Cardiac septum (tissue), 1 donor: ENCODE results near the gene TAOK2. TPM values are rescaled to one million over a fixed set of nuclear protein-coding genes. Genes with fewer than 3 reads are reported as not detected.

Experiments used
- DNase-seq: peaks from one replicate; pipeline ENCODE4 v3.0.0-alpha.2; 2020; ENCODE audit warnings: low spot score
- intact Hi-C: fragments of 100-400 bp; cut with DNase I; formaldehyde crosslinking; loops from one replicate; pipeline ENCODE4 v1.14.0; 2022
- total RNA-seq: library from RNA; stranded (reverse); fragmentation: NEBNext Ultra II Directional; extraction: Animal tissue kit (Norgen Biotek cat#: 25700); gene quantifications from one replicate; pipeline ENCODE4 v1.2.1, GENCODE V29; 2021
- donor health status: DM: no; HTN: no; CAD: no.

The TAOK2 gene
- total RNA-seq, 1 donor from 2014 or later, result 38.9 TPM

DNA sequence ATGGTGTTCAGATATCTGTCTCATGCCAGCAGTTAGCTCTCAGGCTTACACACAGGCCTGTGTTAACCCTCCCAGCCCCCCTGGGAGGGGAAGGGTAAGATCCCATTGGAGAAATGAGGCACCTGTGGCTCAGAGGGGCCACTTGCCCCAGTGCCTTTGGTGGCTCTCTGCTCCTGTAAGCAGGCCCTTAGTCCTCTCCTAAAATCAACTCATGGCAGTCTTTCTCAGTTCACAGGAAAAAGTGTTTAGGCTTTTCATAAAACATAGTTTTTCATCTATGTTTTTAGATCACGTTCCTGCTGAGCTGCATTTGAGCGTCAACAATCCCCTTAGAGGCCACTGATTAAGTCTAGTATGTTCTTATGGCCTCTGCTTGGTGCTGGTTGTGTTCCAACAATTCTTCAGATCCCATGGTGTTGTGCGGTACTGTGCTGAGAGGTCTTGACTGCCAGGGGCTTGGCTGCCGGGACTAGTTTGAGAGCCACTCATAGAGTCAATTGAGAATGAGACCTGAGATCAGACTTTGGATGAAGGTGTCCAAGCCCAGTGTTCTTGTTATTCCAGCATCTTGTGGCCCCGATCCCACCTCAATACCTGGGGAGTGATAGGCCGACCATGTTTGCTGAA lies 10.6 kb downstream of the TAOK2 start:
- intact Hi-C loops, result no loop called here
- no peak for DNase-seq

DNA sequence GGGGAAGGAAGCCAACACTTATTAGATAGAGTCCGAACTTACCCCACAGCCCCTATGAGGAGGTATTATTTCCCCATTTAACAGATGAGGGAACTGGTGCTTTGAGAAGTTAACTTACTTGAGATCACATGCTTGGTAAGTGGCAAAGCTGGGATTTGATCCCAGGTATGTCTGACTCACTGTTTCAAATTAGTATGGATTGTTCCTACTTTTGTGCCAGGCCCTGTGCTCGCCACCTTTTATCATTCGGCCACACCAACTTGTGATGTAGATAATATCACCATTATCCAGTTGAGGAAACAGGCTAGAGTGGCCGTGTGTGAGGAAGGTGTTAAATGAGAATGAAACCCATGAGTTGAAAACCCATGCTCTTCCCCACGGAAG lies 11.1 kb downstream of the TAOK2 start:
- intact Hi-C loops, result no loop called here
- no peak for DNase-seq

GRCh38 chr16:29985271-29985811 lies 11.7 kb downstream of the TAOK2 start:
- DNase-seq, result no peak
- intact Hi-C loops, result no loop called here

GRCh38 chr16:29986231-29986630 lies 12.6 kb downstream of the TAOK2 start:
- DNase-seq, result no peak
- intact Hi-C loops, result no loop called here

GRCh38 chr16:29986931-29987330 lies 13.3 kb downstream of the TAOK2 start:
- no peak for DNase-seq

DNA sequence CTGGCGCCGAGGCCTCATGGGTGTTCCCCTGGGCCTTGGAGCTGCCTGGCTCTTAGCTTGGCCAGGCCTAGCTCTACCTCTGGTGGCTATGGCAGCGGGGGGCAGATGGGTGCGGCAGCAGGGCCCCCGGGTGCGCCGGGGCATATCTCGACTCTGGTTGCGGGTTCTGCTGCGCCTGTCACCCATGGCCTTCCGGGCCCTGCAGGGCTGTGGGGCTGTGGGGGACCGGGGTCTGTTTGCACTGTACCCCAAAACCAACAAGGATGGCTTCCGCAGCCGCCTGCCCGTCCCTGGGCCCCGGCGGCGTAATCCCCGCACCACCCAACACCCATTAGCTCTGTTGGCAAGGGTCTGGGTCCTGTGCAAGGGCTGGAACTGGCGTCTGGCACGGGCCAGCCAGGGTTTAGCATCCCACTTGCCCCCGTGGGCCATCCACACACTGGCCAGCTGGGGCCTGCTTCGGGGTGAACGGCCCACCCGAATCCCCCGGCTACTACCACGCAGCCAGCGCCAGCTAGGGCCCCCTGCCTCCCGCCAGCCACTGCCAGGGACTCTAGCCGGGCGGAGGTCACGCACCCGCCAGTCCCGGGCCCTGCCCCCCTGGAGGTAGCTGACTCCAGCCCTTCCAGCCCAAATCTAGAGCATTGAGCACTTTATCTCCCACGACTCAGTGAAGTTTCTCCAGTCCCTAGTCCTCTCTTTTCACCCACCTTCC lies 13.9 kb downstream of the TAOK2 start:
- no peak for DNase-seq
- intact Hi-C loops, result no loop called here

More at GRCh38 chr16:29986931-29987330, 13.3 kb downstream of the TAOK2 start:
- intact Hi-C loops, result no loop called here

GRCh38 chr16:29988346-29989075 lies 14.8 kb downstream of the TAOK2 start:
- DNase-seq, result no peak

DNA sequence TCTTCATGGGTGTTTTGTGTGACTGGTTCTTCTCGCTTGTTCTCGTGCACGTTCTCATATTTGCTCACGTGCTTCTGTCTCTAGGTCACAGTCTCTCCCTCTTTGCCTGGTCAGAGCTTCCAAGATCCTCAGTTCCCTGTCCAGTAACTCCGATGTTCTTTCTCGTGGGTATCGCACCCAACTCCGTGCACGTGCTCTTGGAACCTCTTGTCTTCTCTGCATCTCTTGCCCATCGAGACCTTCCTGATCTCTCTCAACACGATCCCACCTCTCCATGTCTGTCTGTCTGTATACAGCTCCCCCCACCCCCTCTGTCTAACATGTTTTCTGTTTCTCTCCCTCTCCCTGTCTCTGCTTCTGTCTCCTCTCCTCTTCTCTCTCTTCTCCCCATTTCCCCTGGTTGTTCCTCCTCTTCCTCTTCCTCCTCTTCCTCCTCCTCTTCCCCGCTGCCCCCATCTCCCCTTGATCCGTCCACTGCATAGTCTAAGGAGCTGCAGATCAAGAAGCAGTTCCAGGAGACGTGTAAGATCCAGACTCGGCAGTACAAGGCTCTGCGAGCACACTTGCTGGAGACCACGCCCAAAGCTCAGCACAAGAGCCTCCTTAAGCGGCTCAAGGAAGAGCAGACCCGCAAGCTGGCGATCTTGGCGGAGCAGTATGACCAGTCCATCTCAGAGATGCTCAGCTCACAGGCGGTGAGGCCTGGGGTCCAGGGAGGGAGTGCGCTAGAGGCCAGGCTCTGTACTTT lies 15.6 kb downstream of the TAOK2 start:
- intact Hi-C loops, result no loop called here
- no peak for DNase-seq

More at GRCh38 chr16:29988346-29989075, 14.8 kb downstream of the TAOK2 start:
- intact Hi-C loops, result no loop called here

DNA sequence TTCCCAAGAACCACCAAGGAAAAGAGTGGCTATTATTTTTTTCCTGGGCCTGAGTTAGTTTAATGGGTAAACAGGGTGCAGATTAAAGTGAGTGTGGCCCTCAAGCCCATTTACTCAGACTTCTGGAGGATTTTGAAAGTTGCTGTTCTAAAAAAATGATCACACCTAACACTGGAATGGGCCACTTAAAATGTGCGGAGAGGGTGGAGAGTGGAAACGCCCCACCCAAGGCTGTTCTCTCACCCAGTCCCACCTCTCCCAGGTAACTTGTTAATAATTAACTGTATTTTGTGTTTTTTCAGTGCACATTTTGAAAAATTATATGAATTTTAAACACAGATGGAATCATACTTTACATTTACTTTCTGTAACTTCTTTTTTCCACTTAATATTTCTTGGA lies 16.4 kb downstream of the TAOK2 start:
- DNase-seq, result no peak
- intact Hi-C loops, result no loop called here

DNA sequence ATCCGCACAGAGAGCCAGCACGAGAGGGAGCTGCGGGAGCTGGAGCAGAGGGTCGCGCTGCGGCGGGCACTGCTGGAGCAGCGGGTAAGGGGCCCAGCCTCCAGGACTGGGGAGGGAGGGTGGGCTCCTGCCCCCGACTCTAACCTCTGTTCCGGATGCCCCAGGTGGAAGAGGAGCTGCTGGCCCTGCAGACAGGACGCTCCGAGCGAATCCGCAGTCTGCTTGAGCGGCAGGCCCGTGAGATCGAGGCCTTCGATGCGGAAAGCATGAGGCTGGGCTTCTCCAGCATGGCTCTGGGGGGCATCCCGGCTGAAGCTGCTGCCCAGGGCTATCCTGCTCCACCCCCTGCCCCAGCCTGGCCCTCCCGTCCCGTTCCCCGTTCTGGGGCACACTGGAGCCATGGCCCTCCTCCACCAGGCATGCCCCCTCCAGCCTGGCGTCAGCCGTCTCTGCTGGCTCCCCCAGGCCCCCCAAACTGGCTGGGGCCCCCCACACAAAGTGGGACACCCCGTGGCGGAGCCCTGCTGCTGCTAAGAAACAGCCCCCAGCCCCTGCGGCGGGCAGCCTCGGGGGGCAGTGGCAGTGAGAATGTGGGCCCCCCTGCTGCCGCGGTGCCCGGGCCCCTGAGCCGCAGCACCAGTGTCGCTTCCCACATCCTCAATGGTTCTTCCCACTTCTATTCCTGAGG lies 17.4 kb downstream of the TAOK2 start:
- intact Hi-C loops, result no loop called here
- no peak for DNase-seq

GRCh38 chr16:29991571-29991904 lies 17.9 kb downstream of the TAOK2 start:
- DNase-seq, result no peak
- intact Hi-C loops, result no loop called here

DNA sequence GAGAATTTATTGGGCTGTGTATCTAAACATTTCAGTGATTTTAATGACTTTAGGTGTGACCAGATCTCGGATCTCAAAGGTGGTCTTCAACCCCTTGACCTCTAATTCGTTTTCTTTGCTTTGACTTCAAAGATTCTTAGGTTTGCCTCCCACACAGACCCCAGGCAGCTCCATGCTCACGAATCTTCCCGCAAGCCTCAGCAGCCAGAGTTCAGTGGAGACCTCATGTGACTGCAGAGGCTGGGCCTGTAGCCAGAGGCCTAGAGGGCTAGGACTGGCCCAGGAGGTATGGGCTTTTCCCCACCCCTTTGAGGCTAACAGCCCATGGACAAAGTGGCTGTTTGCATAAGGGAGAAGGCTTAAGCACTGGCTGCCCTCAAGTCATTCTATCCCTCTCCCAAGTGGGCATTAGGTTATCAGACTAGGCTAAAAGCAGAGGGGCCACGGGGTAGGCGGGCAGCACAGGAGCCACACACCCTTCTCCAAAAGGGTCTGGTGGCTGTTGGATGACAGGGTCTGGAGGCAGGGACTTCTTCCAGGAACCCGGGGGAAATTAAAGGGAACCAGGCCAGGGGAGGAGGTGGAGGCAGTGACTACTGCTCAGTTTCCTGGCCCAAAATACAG lies 18.8 kb downstream of the TAOK2 start:
- no peak for DNase-seq
- intact Hi-C loops, result no loop called here

GRCh38 chr16:29993191-29993902 lies 19.7 kb downstream of the TAOK2 start:
- intact Hi-C loops, result no loop called here
- no peak for DNase-seq

GRCh38 chr16:29993903-29994599 lies 20.4 kb downstream of the TAOK2 start:
- DNase-seq, result no peak
- intact Hi-C loops, result no loop called here

DNA sequence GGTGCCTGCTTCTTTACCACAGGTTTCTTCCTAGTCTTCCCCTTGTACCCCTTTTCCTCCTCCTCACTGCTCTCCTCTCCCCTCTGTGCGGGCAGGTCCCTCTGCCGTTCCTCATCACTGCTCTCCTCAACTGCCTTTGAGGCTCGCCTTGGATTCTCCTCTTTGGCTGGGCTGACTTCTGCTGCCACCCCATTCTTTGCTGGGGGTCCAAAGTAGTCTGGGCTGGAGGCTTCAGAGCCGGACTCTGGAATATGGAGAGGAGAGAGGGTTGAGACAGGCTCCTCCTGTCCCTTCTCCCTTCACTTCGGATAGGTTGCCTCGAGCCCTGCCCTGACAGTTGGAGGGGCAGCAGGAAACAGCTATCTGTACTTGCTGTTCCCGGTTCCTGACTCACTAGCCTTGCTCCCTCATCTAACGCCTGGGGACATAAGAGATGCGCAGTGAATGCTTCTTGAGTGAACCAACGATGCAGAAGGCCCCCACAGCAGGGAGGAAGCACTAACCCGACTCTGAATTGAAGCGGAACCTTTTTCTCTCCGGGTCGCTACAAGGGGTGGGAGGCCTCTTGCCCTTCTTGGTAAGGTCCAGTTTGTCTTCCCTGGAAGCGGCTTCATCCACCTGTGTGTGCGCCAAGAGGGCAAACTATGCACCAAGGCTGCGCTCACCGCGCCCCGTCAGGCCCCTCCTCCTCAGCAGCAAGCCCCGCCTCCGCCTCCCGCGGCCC lies 21.1 kb downstream of the TAOK2 start:
- DNase-seq, result no peak
- intact Hi-C loops, result loop anchor here (1.0 to 5.0 kb wide), 2 partner anchors 21 to 67 kb away; partner anchors contain the start of genes KCTD13 and TAOK2

- DNase-seq, result peak; percentile 94
- intact Hi-C loops, result loop anchor here (1.0 to 5.0 kb wide), 2 partner anchors 22 to 68 kb away; partner anchors contain the start of genes KCTD13 and TAOK2
Observed at GRCh38 chr16:29995324-29995910, 21.7 kb downstream of the TAOK2 start, which contains the start of gene HIRIP3. TSS of gene HIRIP3 (minus strand) at chr16:29995617. CDS start at chr16:29995605, 12 bp downstream.
